OCI-LY7 (cell line): Measurements from ENCODE around the gene LEFTY2. TPM values are rescaled to one million over a fixed set of nuclear protein-coding genes. Genes with fewer than 3 reads are reported as not detected.
A peak's percentile ranks its signal among the peaks of the same experiment; 100 is the strongest.

Experiments used
- BruUV-seq: library from RNA; stranded (reverse); fragments of 400-500 nt; replicated peaks from 2 replicates; lab custom pipeline; 2021; lab: Mats Ljungman, UMichigan
- CTCF ChIA-PET: fragments of 300-600 bp; sonication (Branson Sonifier 250); formaldehyde crosslinking; loops from one replicate; lab custom pipeline; 2022; ENCODE audit warnings: antibody characterized with exemption; ENCODE audit not compliant: unreplicated experiment; lab: Charles Lee
- POLR2A ChIA-PET: fragments of 300-600 bp; sonication (Branson Sonifier 250); formaldehyde crosslinking; loops from one replicate; lab custom pipeline; 2022; ENCODE audit warnings: antibody characterized with exemption; lab: Charles Lee
- DNase-seq: peaks from one replicate; pipeline ENCODE4 v3.0.0-alpha.2; 2015; ENCODE audit warnings: low spot score
- H2AFZ ChIP-seq: fragments of 200-600 bp; sonication (generic), shearing (Covaris generic); 2 replicates; pipeline ENCODE4 v1.6.1; 2014; ENCODE audit warnings: mild to moderate bottlenecking, antibody characterized with exemption, low read length, moderate library complexity
- H3K27ac ChIP-seq: fragments of 200-600 bp; sonication (generic); 2 replicates; pipeline ENCODE4 v1.5.1; 2014; ENCODE audit warnings: mixed run types, low read depth, mild to moderate bottlenecking, moderate library complexity, low read length, inconsistent platforms; ENCODE audit not compliant: poor library complexity, severe bottlenecking
- H3K36me3 ChIP-seq: fragments of 200-600 bp; sonication (generic); 2 replicates; pipeline ENCODE4 v1.6.1; 2014; ENCODE audit warnings: mild to moderate bottlenecking, antibody characterized with exemption, low read length, moderate library complexity, mixed read lengths; ENCODE audit not compliant: insufficient read depth
- H3K4me1 ChIP-seq: fragments of 200-600 bp; sonication (generic); 2 replicates; pipeline ENCODE4 v1.5.1; 2014; ENCODE audit warnings: mild to moderate bottlenecking, low read length; ENCODE audit not compliant: insufficient read depth, poor library complexity, severe bottlenecking
- H3K4me2 ChIP-seq: fragments of 200-600 bp; sonication (generic); 2 replicates; pipeline ENCODE4 v1.6.1; 2014; ENCODE audit warnings: mild to moderate bottlenecking, low read length
- H3K4me3 ChIP-seq: fragments of 200-600 bp; sonication (generic); 2 replicates; pipeline ENCODE4 v1.5.1; 2014; ENCODE audit warnings: mild to moderate bottlenecking, low read depth, low read length; ENCODE audit not compliant: poor library complexity, severe bottlenecking
- H3K79me2 ChIP-seq: fragments of 200-600 bp; sonication (generic); 2 replicates; pipeline ENCODE4 v1.6.1; 2016; ENCODE audit warnings: low read depth, mild to moderate bottlenecking, low read length, moderate library complexity, mixed read lengths; ENCODE audit not compliant: insufficient read depth
- H3K9me2 ChIP-seq: fragments of 200-600 bp; sonication (generic); 2 replicates; pipeline ENCODE4 v1.6.1; 2016; ENCODE audit warnings: mild to moderate bottlenecking, low read length, mixed read lengths; ENCODE audit not compliant: insufficient read depth
- H3K9me3 ChIP-seq: fragments of 200-600 bp; sonication (generic); 2 replicates; pipeline ENCODE4 v1.6.1; 2014; ENCODE audit warnings: mild to moderate bottlenecking, mixed run types, low read length, mixed read lengths
- H4K20me1 ChIP-seq: fragments of 200-600 bp; sonication (generic); 2 replicates; pipeline ENCODE4 v1.6.1; 2014; ENCODE audit warnings: mild to moderate bottlenecking, antibody characterized with exemption, low read length, moderate library complexity, mixed read lengths; ENCODE audit not compliant: insufficient read depth
- EZH2phosphoT487 ChIP-seq: fragments of 200-600 bp; sonication (generic); IDR thresholded peaks from 2 replicates; pipeline ENCODE4 v1.6.1; 2018; ENCODE audit warnings: low read depth, borderline replicate concordance, mild to moderate bottlenecking, mixed run types, antibody characterized with exemption, low read length, moderate library complexity, mixed read lengths
- intact Hi-C: fragments of 100-400 bp; cut with micrococcal nuclease; formaldehyde crosslinking; loops from one replicate; pipeline ENCODE4 v1.10.0; 2022; ENCODE audit not compliant: unreplicated experiment
- total RNA-seq, 2 experiments: library from RNA; depleted of rRNA in 1 of 2; stranded (reverse); fragments of >200 nt in 1 of 2; shearing (Covaris generic) in 1 of 2; gene quantifications; 2 replicates each; pipeline ENCODE4 v1.2.3, GENCODE V29; 2014 to 2022
- TF ChIP-seq, protein P1 (sequence below): fragments of 200-600 bp; sonication (generic); conservative IDR thresholded peaks from 2 replicates; pipeline ENCODE4 v1.5.1; 2014; ENCODE audit warnings: mild to moderate bottlenecking, antibody characterized with exemption, low read length, moderate library complexity, mixed read lengths

LEFTY2 gene
- total RNA-seq, 2 experiments from 2014 or later: 3.8 to 7.3 TPM

DNA sequence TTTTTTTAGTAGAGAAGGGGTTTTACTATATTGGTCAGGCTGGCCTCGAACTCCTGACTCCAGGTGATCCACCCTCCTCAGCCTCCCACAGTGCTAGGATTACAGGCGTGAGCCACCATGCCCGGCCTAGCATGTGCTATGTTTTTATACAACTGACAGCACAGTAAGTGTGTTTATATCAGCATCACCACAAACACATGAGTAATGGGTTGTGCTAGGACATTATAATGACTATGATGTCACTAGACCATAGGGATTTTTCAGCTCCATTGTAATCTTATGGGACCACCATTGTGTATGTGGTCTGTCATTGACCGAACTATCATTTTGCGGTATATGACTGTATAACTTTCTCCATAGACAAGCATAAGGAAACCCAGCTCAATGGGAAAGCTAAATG, 6.3 kb downstream of the LEFTY2 start:
- Histone ChIP-seq H3K36me3 (no peaks in the 10 kb centered on the region), H3K79me2 (no peaks in the 10 kb centered on the region), H3K9me2 (no peaks in the 10 kb centered on the region), H2AFZ (no peak overlapping the region), H3K4me3 (no peak overlapping the region), H4K20me1 (no peaks in the 10 kb centered on the region), H3K27ac (no peak overlapping the region), H3K4me2 (no peak overlapping the region), H3K4me1 (peaks cover 32% of the 10 kb centered on the region), H3K9me3 (no peaks in the 10 kb centered on the region)
- intact Hi-C loops: no loop called here
- ChIA-PET CTCF (interaction anchor here (1.0 kb wide), 1 partner anchor 10 kb away, joined by 4 read pairs; no protein-coding TSS in a partner anchor), POLR2A (interaction anchor here (0.5 to 4.6 kb wide), 3 partner anchors 11 to 52 kb away, joined by 3 to 56 read pairs (median 4); partner anchors contain the start of gene PYCR2)
- no TSS peak for BruUV-seq
- TF ChIP-seq EZH2phosphoT487: no peak
- TF ChIP-seq, protein P1, sequence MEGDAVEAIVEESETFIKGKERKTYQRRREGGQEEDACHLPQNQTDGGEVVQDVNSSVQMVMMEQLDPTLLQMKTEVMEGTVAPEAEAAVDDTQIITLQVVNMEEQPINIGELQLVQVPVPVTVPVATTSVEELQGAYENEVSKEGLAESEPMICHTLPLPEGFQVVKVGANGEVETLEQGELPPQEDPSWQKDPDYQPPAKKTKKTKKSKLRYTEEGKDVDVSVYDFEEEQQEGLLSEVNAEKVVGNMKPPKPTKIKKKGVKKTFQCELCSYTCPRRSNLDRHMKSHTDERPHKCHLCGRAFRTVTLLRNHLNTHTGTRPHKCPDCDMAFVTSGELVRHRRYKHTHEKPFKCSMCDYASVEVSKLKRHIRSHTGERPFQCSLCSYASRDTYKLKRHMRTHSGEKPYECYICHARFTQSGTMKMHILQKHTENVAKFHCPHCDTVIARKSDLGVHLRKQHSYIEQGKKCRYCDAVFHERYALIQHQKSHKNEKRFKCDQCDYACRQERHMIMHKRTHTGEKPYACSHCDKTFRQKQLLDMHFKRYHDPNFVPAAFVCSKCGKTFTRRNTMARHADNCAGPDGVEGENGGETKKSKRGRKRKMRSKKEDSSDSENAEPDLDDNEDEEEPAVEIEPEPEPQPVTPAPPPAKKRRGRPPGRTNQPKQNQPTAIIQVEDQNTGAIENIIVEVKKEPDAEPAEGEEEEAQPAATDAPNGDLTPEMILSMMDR: no peak
- no peak for DNase-seq

DNA sequence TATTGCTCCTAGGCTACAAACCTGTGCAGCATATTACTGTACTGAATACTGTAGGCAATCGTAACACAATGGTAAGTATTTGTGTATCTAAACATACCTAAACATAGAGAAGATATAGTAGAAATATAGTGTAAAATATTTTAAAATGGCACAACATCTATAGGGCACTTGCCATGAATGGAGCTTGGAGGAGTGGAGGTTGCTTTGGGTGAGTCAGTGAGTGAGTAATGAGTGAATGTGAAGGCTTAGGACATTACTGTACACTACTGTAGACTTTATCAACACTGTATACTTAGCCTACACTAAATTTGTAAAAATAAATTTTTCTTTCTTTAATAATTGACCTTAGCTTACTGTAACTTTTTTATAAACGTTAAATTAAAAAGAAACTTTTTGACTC, 7.9 kb downstream of the LEFTY2 start:
- no peaks in the 10 kb centered on the region for H3K9me3 ChIP-seq
- no peak overlapping the region for H2AFZ ChIP-seq
- no peaks in the 10 kb centered on the region for H4K20me1 ChIP-seq
- CTCF ChIA-PET: no interaction called here
- H3K79me2 ChIP-seq: no peaks in the 10 kb centered on the region
- no peak overlapping the region for H3K4me3 ChIP-seq
- no peaks in the 10 kb centered on the region for H3K9me2 ChIP-seq
- H3K4me2 ChIP-seq: no peak overlapping the region
- H3K36me3 ChIP-seq: no peaks in the 10 kb centered on the region
- peaks cover 37% of the 10 kb centered on the region for H3K4me1 ChIP-seq
- BruUV-seq: no TSS peak
- DNase-seq: no peak
- POLR2A ChIA-PET: interaction anchor here (0.9 to 2.3 kb wide), 6 partner anchors 8 to 51 kb away, joined by 3 to 10 read pairs (median 5); partner anchors contain the start of genes LEFTY2, PYCR2 and TMEM63A
- intact Hi-C loops: no loop called here
- TF ChIP-seq EZH2phosphoT487: no peak
- TF ChIP-seq, protein P1: no peak
- H3K27ac ChIP-seq: no peak overlapping the region

DNA sequence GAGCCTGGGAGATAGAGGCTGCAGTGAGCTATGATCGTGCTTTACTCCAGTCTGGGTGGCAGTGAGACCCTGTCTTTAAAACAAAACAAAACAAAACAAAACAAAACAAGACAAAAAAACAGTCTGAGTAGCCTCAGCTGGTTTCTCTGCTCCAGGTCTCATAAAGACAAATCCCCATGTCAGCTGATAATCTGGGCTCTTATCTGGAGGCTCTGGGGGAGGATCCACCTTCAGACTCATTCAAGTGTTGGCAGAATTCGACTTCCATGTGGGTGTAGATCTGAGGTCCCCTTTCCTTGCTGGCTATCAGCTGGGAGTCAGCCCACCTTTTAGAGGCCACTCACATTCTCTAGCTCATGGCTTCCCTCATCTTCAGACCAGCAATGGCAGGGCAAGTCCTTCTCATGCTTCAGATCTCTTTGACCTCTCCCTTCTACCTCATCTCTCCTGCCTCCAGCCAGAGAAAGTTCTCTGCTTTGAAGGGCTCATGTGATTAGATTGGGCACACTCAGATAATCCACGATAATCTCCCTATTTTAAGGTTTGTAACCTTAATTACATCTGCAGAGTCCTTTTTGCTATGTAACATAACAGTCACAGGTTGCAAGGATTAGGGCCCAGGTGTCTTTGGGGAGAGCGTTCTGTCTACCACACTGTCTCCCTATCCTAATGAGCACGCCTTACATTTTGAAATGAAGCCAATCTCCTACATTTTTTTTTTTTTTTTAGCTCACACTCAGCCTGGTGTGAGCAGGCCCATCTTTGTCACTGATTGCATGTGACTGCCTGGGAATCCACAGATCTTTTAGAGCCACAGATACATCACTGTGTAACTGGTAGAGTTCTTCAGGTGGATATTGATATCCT, 9.5 kb downstream of the LEFTY2 start:
- POLR2A ChIA-PET: interaction anchor here (0.5 to 2.3 kb wide), 12 partner anchors 8 to 427 kb away, joined by 3 to 10 read pairs (median 4); partner anchors contain the start of genes LEFTY2, SRP9 and TMEM63A
- TF ChIP-seq, protein P1: no peak
- TF ChIP-seq EZH2phosphoT487: no peak

More for the DNA sequence above, 9.5 kb downstream of the LEFTY2 start:
- H3K79me2 ChIP-seq: no peaks in the 10 kb centered on the region
- H3K27ac ChIP-seq: peak overlapping the region; percentile 13
- H3K4me1 ChIP-seq: peaks cover 34% of the 10 kb centered on the region
- no peak overlapping the region for H3K4me3 ChIP-seq
- BruUV-seq: no TSS peak
- DNase-seq: no peak
- intact Hi-C loops: no loop called here
- no peaks in the 10 kb centered on the region for H3K9me2 ChIP-seq
- H3K36me3 ChIP-seq: no peaks in the 10 kb centered on the region
- CTCF ChIA-PET: no interaction called here
- no peaks in the 10 kb centered on the region for H3K9me3 ChIP-seq
- H3K4me2 ChIP-seq: no peak overlapping the region
- no peaks in the 10 kb centered on the region for H4K20me1 ChIP-seq
- H2AFZ ChIP-seq: peak overlapping the region; percentile 93
